HG02884 (cell line): ENCODE results near the gene CCDC184.
"Not testable (repeated sequence)": the region's sequence is repeated elsewhere in the genome, so short reads cannot be mapped to it uniquely, and the experiment has no call there.

ENCODE experiments used
- ATAC-seq: cut with Tn5 transposase; IDR thresholded peaks from one replicate; pipeline ENCODE4 v1.9.1; 2021; ENCODE audit warnings: mild to moderate bottlenecking, moderate library complexity; ENCODE audit not compliant: unreplicated experiment

The CCDC184 gene

DNA sequence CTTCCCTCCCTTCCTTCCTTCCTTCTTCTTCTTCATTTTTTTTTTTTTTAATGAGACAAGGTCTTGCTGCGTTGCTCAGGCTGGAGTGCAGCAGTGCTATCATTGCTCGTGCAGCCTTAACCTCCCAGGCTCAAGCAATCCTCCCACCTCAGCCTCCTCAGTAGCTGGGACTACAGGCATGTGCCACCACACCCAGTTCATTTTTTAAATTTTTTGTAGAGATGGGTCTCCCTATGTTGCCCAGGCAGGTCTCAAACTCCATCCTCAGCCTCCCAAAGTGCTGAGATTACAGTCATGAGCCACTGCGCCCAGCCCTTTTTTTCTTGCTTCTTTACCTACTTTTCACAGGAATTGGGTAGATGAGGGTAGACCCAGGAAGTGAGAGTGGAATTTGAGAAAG is 18.1 kb downstream of the CCDC184 start:
- no peak for ATAC-seq

DNA sequence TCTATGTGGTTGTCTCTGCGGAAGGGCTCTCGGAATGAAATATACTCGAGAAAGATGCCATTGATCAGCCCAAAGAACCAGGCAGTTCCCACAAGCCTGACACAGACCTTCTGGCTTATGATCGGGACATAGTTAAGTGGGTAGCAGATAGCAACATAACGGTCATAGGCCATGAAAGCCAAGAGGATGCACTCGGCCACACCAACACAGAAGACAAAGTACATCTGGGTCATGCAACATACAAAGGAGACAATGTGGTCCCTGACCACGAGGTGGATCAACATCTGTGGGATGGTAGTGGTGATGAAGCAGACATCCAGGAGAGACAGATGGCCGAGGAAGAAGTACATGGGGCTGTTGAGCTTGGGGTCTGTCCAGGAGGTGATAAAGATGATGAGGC is 19.3 kb downstream of the CCDC184 start:
- no peak for ATAC-seq

DNA sequence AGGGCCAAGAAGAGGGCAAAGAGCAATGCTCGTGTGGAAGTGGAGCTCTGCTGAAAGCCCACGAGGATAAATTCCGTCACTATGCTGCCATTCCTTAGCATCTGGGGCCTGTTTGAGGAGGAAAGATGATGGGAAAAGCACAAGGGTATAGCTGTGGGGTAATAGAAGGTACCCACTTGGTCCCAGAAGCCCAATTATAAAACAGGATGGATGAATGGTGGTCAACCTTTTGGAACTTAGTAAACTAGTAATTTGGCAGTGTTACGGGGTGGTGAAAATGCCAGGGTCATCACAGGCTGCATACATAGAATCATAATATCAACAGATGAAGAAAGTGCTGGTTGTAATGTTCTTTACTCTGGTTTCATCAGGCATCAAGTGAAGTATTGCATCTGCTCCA is 19.7 kb downstream of the CCDC184 start, which contains the start of gene OR10AD1:
TSS of gene OR10AD1 (minus strand) at position 101 of the 400 bp plus-strand sequence. CDS start at position 101, 0 bp downstream.
- no peak for ATAC-seq

DNA sequence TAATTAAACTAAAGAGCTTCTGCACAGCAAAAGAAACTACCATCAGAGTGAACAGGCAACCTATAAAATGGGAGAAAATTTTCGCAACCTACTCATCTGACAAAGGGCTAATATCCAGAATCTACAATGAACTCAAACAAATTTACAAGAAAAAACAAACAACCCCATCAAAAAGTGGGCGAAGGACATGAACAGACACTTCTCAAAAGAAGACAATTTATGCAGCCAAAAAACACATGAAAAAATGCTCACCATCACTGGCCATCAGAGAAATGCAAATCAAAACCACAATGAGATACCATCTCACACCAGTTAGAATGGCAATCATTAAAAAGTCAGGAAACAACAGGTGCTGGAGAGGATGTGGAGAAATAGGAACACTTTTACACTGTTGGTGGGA is 26.1 kb downstream of the CCDC184 start:
- not testable (repeated sequence) for ATAC-seq

- ATAC-seq, result no peak
These were observed 33.3 kb downstream of the CCDC184 start for GRCh38 chr12:48216785-48217184.

DNA sequence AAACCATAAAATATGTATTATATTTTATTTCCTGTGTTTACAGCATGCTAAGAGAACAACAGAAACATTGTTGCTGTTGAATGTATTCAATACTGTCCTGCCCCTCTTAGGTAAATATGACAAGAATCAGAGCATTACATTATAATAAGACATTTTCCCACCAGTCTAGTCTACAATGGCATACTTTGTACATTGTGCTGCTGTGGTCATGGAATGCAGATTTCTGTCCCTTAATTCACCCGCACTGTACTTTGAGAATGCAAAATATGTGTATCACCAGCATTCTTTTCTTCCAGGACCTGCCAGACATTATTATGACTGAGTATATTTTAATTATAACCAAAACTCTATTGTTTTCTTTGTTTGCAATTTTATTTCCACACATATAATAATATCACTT is 36.2 kb downstream of the CCDC184 start:
- ATAC-seq, result no peak

GRCh38 chr12:48220701-48221100 is 37.3 kb downstream of the CCDC184 start:
- no peak for ATAC-seq

- no peak for ATAC-seq
These were observed 38.2 kb downstream of the CCDC184 start for GRCh38 chr12:48221645-48222044.

GRCh38 chr12:48224533-48224932 is 41.1 kb downstream of the CCDC184 start:
- ATAC-seq, result not testable (repeated sequence)

GRCh38 chr12:48231169-48231958 is 47.9 kb downstream of the CCDC184 start:
- not testable (repeated sequence) for ATAC-seq
